GM12874 (cell line): ENCODE data around the gene SPEM1.
A peak's percentile ranks its signal among the peaks of the same experiment; 100 is the strongest.

Experiments used
- CTCF ChIP-seq: IDR thresholded peaks from 2 replicates; pipeline ENCODE4 v1.5.1; 2011; ENCODE audit warnings: low read depth, mild to moderate bottlenecking, control low read depth, low read length, moderate library complexity; ENCODE audit not compliant: insufficient read depth

Gene SPEM1

GRCh38 chr17:7439462-7440112, 19.5 kb downstream of the SPEM1 start, which contains the start of gene FGF11:
TSS of gene FGF11 (plus strand) at chr17:7439512. CDS start at chr17:7439621, 109 bp downstream.
- no peak for TF ChIP-seq CTCF

DNA sequence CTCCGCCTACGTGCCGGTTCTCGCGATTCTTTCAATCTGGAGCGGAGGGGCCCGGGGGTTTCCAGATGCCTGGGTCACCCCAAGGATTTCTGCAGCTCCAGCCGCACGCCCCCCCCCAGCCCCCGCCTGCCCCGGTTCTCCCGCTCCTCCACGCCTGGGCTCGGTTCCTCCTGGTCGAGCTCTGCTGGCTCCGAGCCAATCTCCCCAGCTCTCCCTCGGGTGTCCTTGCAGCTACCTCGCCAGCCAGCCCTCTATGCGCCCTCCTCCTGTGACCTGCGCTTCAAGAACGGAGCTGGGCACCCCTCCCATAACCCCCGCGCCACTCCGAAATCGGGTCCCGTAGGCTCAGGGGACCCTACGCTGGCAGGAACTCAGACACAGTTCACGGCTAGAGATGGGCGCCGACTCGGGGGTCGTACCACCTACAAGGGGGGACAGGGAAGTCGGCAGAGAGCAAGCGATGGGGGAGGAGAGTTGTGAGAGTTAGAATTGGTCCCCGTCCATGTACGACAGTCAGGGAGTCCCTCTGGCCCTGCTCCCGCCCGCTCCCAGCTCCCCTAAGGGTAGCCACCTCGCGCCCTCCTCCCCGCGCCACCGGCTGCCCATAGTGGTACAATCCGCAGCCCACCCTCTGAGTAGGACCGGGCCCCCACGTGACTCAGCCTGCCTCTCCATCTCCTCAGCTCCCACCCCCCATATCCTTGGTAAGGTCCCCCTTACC, 20.1 kb downstream of the SPEM1 start:
- no peak for TF ChIP-seq CTCF

DNA sequence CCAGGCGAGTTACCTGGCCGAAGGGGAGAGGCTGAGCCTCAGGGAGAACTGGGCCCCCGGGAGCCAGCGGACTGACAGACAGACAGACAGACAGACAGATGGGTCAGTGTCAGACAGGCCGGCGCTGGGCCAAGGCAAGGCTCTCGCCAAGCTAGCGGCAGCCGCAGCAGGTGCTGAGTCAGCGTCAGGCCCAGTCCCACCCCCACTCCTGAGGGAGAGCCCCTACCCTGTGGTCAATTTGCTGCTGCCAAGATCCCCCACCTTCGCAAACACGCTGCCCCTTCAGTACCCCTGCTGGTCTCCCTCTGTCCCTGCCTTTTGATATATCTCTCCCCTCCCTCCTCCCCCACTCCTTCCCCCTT, 20.7 kb downstream of the SPEM1 start:
- TF ChIP-seq CTCF: peak; percentile 11; the same call in 1 of the 2 replicates

DNA sequence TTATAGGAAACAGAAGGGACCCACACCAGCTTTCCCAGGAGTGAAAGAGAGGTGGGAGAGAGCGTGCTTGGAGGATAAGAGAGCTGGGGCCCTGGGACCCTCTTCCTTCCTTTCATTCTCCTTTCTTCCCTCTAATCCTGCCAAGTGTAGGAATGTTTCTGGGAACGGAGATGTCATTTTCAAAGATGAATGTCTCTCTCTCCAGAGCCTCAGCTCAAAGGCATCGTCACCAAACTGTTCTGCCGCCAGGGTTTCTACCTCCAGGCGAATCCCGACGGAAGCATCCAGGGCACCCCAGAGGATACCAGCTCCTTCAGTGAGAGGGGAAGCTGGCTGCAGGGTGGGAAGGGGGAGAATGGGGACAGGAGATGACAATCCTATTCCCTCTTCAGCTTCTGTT, 21.1 kb downstream of the SPEM1 start:
- TF ChIP-seq CTCF: no peak

DNA sequence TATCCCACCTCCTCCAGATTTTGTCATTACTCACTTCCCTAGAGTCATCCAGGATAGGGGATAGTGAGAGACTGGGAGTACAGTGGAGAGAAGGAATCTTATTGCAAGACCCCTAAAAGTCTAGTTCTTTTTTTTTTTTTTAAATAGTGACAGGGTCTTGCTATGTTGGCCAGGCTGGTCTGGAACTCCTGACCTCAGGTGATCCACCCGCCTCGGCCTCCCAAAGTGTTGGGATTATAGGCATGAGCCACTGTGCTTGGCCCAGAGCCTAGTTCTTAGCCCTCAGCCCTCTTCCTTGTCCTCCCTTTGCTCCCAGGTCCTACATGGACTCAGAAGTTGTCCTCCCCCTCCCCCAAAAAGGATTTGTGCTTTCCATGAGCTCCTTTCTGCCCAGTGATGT, 22.0 kb downstream of the SPEM1 start:
- no peak for TF ChIP-seq CTCF

DNA sequence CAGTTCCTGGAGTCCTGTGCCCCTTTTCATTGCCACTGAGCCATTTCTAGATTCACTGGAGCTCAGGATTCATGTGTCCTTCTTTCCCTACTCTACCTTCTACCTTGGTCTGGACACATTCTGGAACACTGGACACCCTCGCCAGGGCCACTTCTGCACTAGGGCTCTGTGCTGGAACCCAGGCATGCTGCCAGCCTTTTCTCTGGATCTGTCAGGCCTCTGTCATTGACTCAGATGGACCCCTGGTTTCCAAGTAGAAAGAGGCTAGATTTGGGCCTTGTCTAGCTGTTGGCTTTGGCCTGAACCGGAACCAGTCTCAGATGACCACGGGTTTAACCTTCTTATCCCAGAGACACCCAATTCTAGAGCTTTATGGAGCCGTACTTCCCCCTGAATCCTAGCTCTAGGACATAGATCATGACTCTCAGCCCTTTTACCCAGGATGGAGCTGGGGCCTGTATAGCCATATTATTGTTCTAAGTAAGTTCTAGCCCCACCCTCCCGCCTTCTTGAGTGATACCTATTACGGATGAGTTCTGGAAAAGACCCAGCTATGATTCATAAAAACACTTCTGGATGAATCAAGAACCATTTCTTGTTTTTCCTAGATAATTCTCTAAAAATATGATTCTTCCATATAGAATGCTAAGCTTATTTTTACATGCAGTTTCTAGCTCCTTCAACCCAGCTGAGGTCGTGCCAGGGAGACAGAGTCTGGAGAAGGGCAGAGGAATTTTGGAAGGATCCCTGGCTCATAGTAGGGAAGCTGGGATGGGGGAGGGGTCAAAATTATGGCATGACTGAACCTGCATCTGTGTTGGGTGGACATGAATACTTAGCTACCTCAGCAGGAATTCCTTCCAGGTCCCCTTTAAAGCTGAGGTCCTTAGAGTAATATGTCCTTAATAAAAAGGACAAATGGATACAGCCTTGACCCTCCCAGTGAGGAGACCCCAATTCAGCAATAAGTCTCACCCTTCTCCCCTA, 23.7 kb downstream of the SPEM1 start:
- no peak for TF ChIP-seq CTCF
